Measurements from ENCODE around the gene DGKA.

DGKA gene

GRCh38 chr12:55926738-55927587, 4.0 kb upstream of the DGKA start (continued):
- peak; percentile 77 for TF ChIP-seq ZNF518A (tag by site-specific recombination; conservative IDR thresholded peaks at IDR 0.05; ENCODE audit: low read depth)
- TF ChIP-seq YY1 (tag by site-specific recombination; IDR thresholded peaks at IDR 0.05), result peak; percentile 75
- no peak for TF ChIP-seq ZNF214 (tag by site-specific recombination; IDR thresholded peaks at IDR 0.05; ENCODE audit: borderline replicate concordance)
- TF ChIP-seq ZBTB8A (tag by site-specific recombination; IDR thresholded peaks at IDR 0.05), result peak; percentile 78
- TF ChIP-seq ZNF335 (tag by site-specific recombination; conservative IDR thresholded peaks at IDR 0.05), result peak; percentile 85
- no peak for TF ChIP-seq ZSCAN18 (tag by site-specific recombination; IDR thresholded peaks at IDR 0.05)
- TF ChIP-seq ZSCAN4 (tag by site-specific recombination; IDR thresholded peaks at IDR 0.05), result peak; percentile 43; the same call in 1 of the 2 replicates
- TF ChIP-seq ZNF449 (tag by site-specific recombination; IDR thresholded peaks at IDR 0.05), result no peak
- no peak for TF ChIP-seq ZNF23 (tag by site-specific recombination; IDR thresholded peaks at IDR 0.05; ENCODE audit: borderline replicate concordance)
- TF ChIP-seq GLIS1 (tag by site-specific recombination; IDR thresholded peaks at IDR 0.05), result peak; percentile 67
- peak; percentile 70 for TF ChIP-seq SP7 (tag by site-specific recombination; IDR thresholded peaks at IDR 0.05)
- no peak for TF ChIP-seq MZF1 (tag by site-specific recombination; IDR thresholded peaks at IDR 0.05; ENCODE audit: borderline replicate concordance)
- peak; percentile 47; the same call in 1 of the 2 replicates for TF ChIP-seq ZFP69B (tag by site-specific recombination; IDR thresholded peaks at IDR 0.05)
- no peak for TF ChIP-seq ZNF157 (tag by site-specific recombination; IDR thresholded peaks at IDR 0.05)
- peak; percentile 71 for TF ChIP-seq FEZF1 (tag by site-specific recombination; IDR thresholded peaks at IDR 0.05)
- TF ChIP-seq ZNF112 (tag by site-specific recombination; IDR thresholded peaks at IDR 0.05), result no peak
- TF ChIP-seq ZFHX2 (tag by site-specific recombination; conservative IDR thresholded peaks at IDR 0.05), result peak; percentile 59
- peak; percentile 86 for TF ChIP-seq ZNF501 (tag by site-specific recombination; IDR thresholded peaks at IDR 0.05)
- TF ChIP-seq ZNF701 (tag by site-specific recombination; IDR thresholded peaks at IDR 0.05), result no peak
- TF ChIP-seq PRDM4 (tag by site-specific recombination; IDR thresholded peaks at IDR 0.05), result no peak; the same call in 1 of the 2 replicates
- TF ChIP-seq PRDM1 (tag by site-specific recombination; IDR thresholded peaks at IDR 0.05), result no peak
- no peak for TF ChIP-seq WT1 (tag by site-specific recombination; IDR thresholded peaks at IDR 0.05)
- TF ChIP-seq TRIM28 (IDR thresholded peaks at IDR 0.05; ENCODE audit: borderline replicate concordance, low read length), result no peak
- no peak for TF ChIP-seq ZNF221 (tag by site-specific recombination; IDR thresholded peaks at IDR 0.05; ENCODE audit: borderline replicate concordance)
- no peak for TF ChIP-seq ZNF404 (tag by site-specific recombination; IDR thresholded peaks at IDR 0.05)
- peak; percentile 82 for TF ChIP-seq KLF10 (tag by site-specific recombination; IDR thresholded peaks at IDR 0.05)
- TF ChIP-seq ZNF433 (tag by site-specific recombination; IDR thresholded peaks at IDR 0.05; ENCODE audit: low read depth), result 0 out of 2 replicates have a peak, but pooled peaks have one; percentile 6
- TF ChIP-seq ZNF561 (tag by site-specific recombination; IDR thresholded peaks at IDR 0.05; ENCODE audit: borderline replicate concordance), result peak; percentile 47
- TF ChIP-seq ZNF530 (tag by site-specific recombination; IDR thresholded peaks at IDR 0.05; ENCODE audit: low read depth), result no peak
